Hematopoietic multipotent progenitor cell treated with erythropoietin and hydrocortisone succinate and interleukin-3 and kit ligand, for 8 days (in vitro differentiated cells): ENCODE results near the gene SOX6.
"Not testable (repeated sequence)": the region's sequence is repeated elsewhere in the genome, so short reads cannot be mapped to it uniquely, and the experiment has no call there.

ENCODE experiments used
- DNase-seq: peaks from one replicate; pipeline ENCODE4 v3.0.0-alpha.2; 2015

The SOX6 gene

GRCh38 chr11:16356057-16356760 is at the start of gene SOX6:
Gene SOX6, minus strand, starts transcription at chr11:16356546. Its CDS starts 15,298 bp downstream, at chr11:16341248.
- no peak for DNase-seq

- DNase-seq = no peak
Observed at GRCh38 chr11:16404781-16405285, 48.5 kb upstream of the SOX6 start.

GRCh38 chr11:16403851-16404250 is 47.5 kb upstream of the SOX6 start:
- DNase-seq = no peak

- no peak for DNase-seq
Observed at GRCh38 chr11:16403448-16403803, 47.1 kb upstream of the SOX6 start.

- no peak for DNase-seq
Observed at GRCh38 chr11:16402654-16403447, 46.5 kb upstream of the SOX6 start.

- no peak for DNase-seq
Observed at GRCh38 chr11:16397390-16397789, 41.0 kb upstream of the SOX6 start.

GRCh38 chr11:16395601-16396000 is 39.3 kb upstream of the SOX6 start:
- DNase-seq = no peak

- DNase-seq = no peak
Observed at GRCh38 chr11:16394947-16395346, 38.6 kb upstream of the SOX6 start.

- DNase-seq = peak; percentile 67
Observed at GRCh38 chr11:16393340-16393739, 37.0 kb upstream of the SOX6 start.

GRCh38 chr11:16392616-16393015 is 36.3 kb upstream of the SOX6 start:
- DNase-seq = no peak

GRCh38 chr11:16390826-16391225 is 34.5 kb upstream of the SOX6 start:
- not testable (repeated sequence) for DNase-seq

- DNase-seq = no peak
Observed at GRCh38 chr11:16385099-16385498, 28.8 kb upstream of the SOX6 start.

GRCh38 chr11:16382638-16383380 is 26.5 kb upstream of the SOX6 start:
- DNase-seq = no peak

- peak; percentile 80 for DNase-seq
Observed at GRCh38 chr11:16382186-16382585, 25.8 kb upstream of the SOX6 start.

GRCh38 chr11:16380941-16381568 is 24.7 kb upstream of the SOX6 start:
- peak; percentile 76 for DNase-seq

- no peak for DNase-seq
Observed at GRCh38 chr11:16378906-16379305, 22.6 kb upstream of the SOX6 start.

- DNase-seq = peak; percentile 20
Observed at GRCh38 chr11:16377746-16378145, 21.4 kb upstream of the SOX6 start.

- DNase-seq = not testable (repeated sequence)
Observed at GRCh38 chr11:16375664-16376063, 19.3 kb upstream of the SOX6 start.

- no peak for DNase-seq
Observed at GRCh38 chr11:16373768-16374167, 17.4 kb upstream of the SOX6 start.

- DNase-seq = no peak
Observed at GRCh38 chr11:16372355-16372754, 16.0 kb upstream of the SOX6 start.

GRCh38 chr11:16367252-16367651 is 10.9 kb upstream of the SOX6 start:
- DNase-seq = no peak

GRCh38 chr11:16365581-16366228 is 9.4 kb upstream of the SOX6 start:
- DNase-seq = no peak
